HuH-7 (cell line): ENCODE results near the gene KATNAL2.
"Not testable (repeated sequence)": the region's sequence is repeated elsewhere in the genome, so short reads cannot be mapped to it uniquely, and the experiment has no call there.

Experiments used
- DNase-seq: peaks from one replicate; pipeline ENCODE4 v3.0.0; 2011; ENCODE audit warnings: low spot score

Gene KATNAL2

GRCh38 chr18:46939998-46940571 lies 22.7 kb downstream of the KATNAL2 start:
- no peak for DNase-seq

GRCh38 chr18:46942646-46943045 lies 25.2 kb downstream of the KATNAL2 start:
- no peak for DNase-seq

- DNase-seq, result no peak
These were observed 29.4 kb downstream of the KATNAL2 start for GRCh38 chr18:46946656-46947282.

GRCh38 chr18:46950064-46950656 lies 32.8 kb downstream of the KATNAL2 start:
- peak; percentile 32 for DNase-seq

GRCh38 chr18:46953195-46953594 lies 35.8 kb downstream of the KATNAL2 start:
- no peak for DNase-seq

- DNase-seq, result no peak
These were observed 40.8 kb downstream of the KATNAL2 start for GRCh38 chr18:46958209-46958608.

GRCh38 chr18:46963656-46964578 lies 46.5 kb downstream of the KATNAL2 start:
- not testable (repeated sequence) for DNase-seq

- DNase-seq, result not testable (repeated sequence)
These were observed 47.3 kb downstream of the KATNAL2 start for GRCh38 chr18:46964579-46965293.

GRCh38 chr18:46966266-46966665 lies 48.9 kb downstream of the KATNAL2 start:
- DNase-seq, result not testable (repeated sequence)

GRCh38 chr18:46969551-46969950 lies 52.1 kb downstream of the KATNAL2 start:
- DNase-seq, result not testable (repeated sequence)

GRCh38 chr18:47019870-47020269 lies 102.5 kb downstream of the KATNAL2 start:
- DNase-seq, result not testable (repeated sequence)

- not testable (repeated sequence) for DNase-seq
These were observed 103.4 kb downstream of the KATNAL2 start for GRCh38 chr18:47020757-47021156.

GRCh38 chr18:47022821-47023220 lies 105.4 kb downstream of the KATNAL2 start:
- not testable (repeated sequence) for DNase-seq

GRCh38 chr18:47023769-47024465 lies 106.5 kb downstream of the KATNAL2 start:
- not testable (repeated sequence) for DNase-seq

- not testable (repeated sequence) for DNase-seq
These were observed 108.3 kb downstream of the KATNAL2 start for GRCh38 chr18:47025557-47026174.

- DNase-seq, result not testable (repeated sequence)
These were observed 111.3 kb downstream of the KATNAL2 start for GRCh38 chr18:47028738-47029137.

GRCh38 chr18:47029684-47030353 lies 112.4 kb downstream of the KATNAL2 start:
- DNase-seq, result not testable (repeated sequence)

- DNase-seq, result not testable (repeated sequence)
These were observed 113.5 kb downstream of the KATNAL2 start for GRCh38 chr18:47030887-47031286.

- no peak for DNase-seq
These were observed 115.5 kb downstream of the KATNAL2 start for GRCh38 chr18:47032945-47033344.

GRCh38 chr18:47034591-47034990 lies 117.2 kb downstream of the KATNAL2 start:
- DNase-seq, result not testable (repeated sequence)
